Tibial nerve (tissue), 3 donors: Measurements from ENCODE around the gene TRIM38.

Experiments used
- POLR2A ChIP-seq, 2 donors: fragments of 450-650 bp; IDR thresholded peaks; one replicate each; pipeline ENCODE4 v1.6.1; 2017; ENCODE audit warnings: antibody characterized with exemption in 2 of 2, mild to moderate bottlenecking in 2 of 2, moderate library complexity in 2 of 2
- TF ChIP-seq, protein P1 (sequence below), 5 experiments: fragments of 200-600 bp in 3 of 5; fragments of 450-650 bp in 2 of 5; sonication (generic) in 3 of 5; IDR thresholded peaks; one replicate each; pipeline ENCODE4 v1.5.1; 2016 to 2019; ENCODE audit warnings: antibody characterized with exemption in 5 of 5, mild to moderate bottlenecking in 3 of 5, moderate library complexity in 2 of 5

DNA sequence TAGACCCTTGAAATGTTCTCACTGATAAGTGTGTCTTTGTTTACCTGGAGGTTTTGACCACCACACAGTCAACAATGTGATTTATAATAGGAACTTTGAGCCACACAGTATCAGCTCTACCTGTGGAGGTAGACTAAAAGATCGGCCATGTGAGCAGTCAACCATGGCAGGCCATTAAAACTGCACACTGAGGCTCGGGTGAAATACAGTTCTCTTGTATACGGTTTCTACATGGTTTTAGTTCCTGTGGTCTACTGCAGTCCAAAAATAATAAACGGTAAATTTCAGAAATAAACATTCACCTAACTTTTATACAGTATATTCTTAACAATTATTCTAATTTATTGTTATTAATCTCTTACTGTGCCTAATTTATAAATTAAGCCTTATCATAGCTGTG lies 47.2 kb downstream of the TRIM38 start:
- TF ChIP-seq, protein P1, sequence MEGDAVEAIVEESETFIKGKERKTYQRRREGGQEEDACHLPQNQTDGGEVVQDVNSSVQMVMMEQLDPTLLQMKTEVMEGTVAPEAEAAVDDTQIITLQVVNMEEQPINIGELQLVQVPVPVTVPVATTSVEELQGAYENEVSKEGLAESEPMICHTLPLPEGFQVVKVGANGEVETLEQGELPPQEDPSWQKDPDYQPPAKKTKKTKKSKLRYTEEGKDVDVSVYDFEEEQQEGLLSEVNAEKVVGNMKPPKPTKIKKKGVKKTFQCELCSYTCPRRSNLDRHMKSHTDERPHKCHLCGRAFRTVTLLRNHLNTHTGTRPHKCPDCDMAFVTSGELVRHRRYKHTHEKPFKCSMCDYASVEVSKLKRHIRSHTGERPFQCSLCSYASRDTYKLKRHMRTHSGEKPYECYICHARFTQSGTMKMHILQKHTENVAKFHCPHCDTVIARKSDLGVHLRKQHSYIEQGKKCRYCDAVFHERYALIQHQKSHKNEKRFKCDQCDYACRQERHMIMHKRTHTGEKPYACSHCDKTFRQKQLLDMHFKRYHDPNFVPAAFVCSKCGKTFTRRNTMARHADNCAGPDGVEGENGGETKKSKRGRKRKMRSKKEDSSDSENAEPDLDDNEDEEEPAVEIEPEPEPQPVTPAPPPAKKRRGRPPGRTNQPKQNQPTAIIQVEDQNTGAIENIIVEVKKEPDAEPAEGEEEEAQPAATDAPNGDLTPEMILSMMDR (IDR thresholded peaks at IDR 0.05) = no peak
- no peak for TF ChIP-seq POLR2A (IDR thresholded peaks at IDR 0.05)
